DMS153 treated with DMSO at 0.1 percent for 48 hours (cell line): ENCODE measurements around the gene EEF2.

Experiments used
- DNase-seq: peaks from one replicate; lab custom pipeline; 2025; ENCODE audit not compliant: unreplicated experiment; lab: John Stamatoyannopoulos, UW

The EEF2 gene

GRCh38 chr19:3984908-3985642, at the start of gene EEF2:
EEF2 (minus strand) TSS chr19:3985463; CDS start chr19:3985380, 83 bp downstream.
- peak; percentile 80 for DNase-seq

DNA sequence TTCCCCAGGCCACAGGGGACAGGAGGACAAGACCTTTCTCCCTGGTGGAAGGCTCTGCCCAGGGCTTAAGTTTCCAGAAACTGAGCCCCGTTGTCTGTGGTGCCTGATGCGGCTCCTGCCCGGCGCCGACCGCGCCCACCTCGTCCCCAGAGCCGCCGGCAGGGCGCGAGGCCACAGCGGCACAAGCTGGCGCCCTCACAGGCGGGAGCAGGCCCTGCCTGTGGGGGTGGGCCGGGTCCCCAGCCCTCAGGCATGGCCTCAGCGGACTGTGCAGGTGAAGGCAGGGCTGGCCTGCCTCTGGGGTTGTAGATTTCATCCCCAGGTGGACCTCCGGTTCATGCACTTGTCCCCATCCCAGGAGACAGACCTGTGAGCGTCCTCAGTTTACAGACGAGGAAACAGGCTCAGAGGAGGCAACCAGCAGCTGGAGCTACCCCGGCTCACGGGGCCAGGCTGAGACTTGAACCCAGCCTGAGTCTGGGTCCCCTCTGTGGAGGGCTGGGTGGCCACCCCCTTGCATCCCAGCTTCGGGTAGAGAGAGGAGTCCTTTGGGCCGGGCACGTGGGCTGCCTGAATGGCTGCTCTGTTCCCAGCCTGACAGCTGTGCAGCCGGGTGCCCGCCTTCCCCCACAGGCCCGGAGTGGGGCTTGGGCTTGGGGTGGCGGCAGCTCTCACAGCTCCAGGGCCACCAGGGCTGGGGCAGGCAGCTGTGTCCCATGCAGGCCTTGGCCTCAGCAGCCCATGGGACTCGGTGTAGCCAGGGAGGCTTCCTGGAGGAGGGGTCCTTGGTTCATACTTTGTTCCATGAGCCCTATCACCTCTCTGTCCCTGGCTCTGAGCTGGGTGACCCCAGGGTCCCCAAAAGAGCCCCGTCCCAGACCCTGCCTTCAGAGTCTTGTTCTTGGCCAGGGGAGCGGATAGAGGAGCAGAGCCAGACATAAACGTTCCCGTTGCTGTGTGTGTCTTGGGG, 49.1 kb upstream of the EEF2 start:
- DNase-seq: no peak

DNA sequence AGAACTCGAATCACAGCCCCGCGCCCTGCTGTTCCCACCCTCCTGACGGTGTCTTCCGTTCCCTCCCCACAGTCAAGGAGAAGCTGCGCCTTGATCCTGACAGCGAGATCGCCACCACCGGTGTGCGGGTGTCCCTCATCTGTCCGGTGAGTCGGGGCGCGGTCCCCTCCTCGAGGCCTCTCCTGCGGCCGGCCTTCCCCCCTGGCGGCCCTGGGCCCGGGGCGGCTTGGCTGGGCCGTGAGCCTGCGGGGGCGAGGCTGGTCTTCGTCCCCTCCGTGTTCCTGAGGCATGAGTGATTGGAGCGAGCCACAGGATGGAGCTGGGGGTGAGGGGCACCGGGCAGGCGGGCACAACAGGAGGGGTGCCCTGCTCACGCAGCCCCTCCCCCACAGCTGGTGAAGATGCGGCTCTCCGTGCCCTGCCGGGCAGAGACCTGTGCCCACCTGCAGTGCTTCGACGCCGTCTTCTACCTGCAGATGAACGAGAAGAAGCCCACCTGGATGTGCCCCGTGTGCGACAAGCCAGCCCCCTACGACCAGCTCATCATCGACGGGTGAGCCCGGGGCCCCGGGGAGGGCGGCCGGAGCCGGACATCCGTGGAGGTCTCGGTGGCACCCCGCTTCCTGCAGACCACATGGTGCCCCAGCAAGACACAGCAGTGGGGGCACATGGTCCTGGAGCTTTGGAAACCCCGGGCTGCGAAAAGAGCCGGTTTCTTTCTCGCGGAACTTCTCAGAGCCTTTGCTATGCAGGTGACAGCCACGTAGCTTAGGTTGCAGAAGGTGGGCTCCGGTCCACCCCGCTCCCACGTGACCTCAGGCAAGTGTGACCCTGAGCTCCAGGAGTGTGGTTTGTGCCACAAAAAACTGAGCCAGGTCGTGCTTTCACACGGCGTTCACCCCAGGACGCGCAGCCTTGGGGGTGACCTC, 48.0 kb upstream of the EEF2 start:
- no peak for DNase-seq

DNA sequence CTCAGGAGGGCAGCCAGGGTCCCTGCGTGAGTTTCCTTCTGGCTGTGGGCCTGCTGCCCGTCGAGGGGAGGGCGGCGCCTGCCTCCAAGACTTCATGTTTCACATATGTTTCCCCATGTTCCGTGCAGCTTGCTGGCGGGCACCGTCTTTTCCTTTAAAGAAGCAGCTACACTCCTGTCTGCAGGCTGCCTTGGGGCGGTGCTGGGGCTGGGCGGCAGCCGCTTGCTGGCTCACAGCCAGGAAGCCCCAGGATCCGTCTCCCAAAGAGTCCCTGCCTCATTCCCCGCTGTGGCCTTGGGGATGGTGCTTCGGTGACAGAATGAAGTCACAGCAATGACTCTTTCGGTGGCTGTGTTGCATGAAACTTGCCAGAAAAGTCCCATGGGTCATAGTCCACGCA, 47.2 kb upstream of the EEF2 start:
- no peak for DNase-seq

- DNase-seq: no peak
Observed at GRCh38 chr19:4031420-4031819, 46.2 kb upstream of the EEF2 start.

- no peak for DNase-seq
Observed at GRCh38 chr19:4030981-4031380, 45.7 kb upstream of the EEF2 start.

DNA sequence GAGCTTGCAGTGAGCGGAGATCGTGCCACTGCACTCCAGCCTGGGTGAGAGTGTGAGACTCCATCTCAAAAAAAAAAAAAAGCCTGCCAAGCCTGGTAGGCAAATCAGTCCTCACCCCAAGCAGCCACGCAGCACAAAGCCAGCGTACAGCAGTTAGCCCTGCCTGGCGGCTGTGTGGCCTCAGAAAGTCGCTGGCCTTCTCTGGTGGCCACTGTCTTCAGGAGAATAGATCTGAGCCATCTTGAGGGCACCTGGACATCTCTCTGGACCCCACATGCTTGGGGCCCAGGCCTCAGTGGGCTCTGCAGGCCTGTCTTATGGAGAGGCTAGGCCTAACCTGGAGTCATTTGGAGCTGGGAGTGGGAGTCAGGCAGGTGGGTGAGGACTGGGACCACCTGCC, 45.3 kb upstream of the EEF2 start:
- no peak for DNase-seq

DNA sequence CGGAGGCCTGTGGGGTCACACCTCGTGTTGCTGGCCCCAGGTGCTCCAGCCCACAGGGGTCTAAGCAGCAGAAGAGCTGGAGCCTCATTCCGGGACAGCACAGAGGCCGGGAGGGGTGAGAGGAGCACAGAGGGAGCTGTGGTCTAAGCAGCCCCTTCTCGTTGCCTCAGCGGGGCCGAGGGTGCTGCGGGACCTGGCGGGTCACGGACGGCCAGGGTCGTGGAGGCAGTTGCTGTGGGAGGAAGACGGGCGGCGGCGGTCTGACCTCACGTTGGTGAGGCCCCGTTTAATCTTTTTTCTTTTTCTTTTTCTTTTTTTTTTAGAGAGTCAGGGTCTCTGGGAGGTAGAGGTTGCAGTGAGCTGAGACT, 44.0 kb upstream of the EEF2 start:
- no peak for DNase-seq

- no peak for DNase-seq
Observed at GRCh38 chr19:4028334-4029246, 43.3 kb upstream of the EEF2 start.

GRCh38 chr19:4027146-4027545, 41.9 kb upstream of the EEF2 start:
- DNase-seq: no peak

GRCh38 chr19:4025317-4025716, 40.1 kb upstream of the EEF2 start:
- no peak for DNase-seq

DNA sequence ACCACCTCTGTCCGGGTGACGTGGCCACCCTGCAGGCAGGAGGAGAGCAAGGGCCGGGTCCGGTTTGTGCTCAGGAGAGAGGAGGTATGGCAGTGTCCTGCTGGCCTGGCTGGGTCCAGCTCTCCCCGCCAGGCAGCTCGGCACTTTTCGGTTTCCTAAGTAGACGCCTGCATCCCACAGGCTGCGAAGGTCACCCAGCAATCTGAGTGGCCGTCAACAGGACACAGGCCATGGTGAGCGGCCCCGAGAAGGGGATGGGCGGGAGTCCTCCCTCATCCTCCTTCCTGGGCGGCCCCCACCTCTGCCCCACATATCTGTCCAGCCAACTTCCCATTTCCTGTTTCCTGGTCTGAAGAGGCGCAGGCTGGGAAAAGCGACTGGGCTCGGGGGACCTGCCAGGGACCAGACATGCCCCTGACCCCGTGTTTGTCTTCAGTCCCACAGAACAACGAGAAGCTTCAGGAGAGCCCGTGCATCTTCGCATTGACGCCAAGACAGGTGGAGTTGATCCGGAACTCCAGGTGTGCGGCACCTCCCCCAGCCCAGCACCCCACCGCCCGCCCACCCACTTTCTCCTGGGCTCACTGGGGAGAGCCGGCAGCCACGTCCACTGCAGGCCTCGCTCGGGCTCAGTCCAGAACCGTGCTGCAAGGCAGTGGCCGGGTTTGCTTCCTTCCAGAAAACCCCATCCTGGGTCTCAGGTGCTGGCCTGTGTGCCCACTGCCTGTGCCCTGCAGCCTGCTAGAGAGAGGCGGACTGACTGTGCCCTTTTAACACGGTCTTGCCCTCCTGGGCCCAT, 38.5 kb upstream of the EEF2 start:
- DNase-seq: no peak

DNA sequence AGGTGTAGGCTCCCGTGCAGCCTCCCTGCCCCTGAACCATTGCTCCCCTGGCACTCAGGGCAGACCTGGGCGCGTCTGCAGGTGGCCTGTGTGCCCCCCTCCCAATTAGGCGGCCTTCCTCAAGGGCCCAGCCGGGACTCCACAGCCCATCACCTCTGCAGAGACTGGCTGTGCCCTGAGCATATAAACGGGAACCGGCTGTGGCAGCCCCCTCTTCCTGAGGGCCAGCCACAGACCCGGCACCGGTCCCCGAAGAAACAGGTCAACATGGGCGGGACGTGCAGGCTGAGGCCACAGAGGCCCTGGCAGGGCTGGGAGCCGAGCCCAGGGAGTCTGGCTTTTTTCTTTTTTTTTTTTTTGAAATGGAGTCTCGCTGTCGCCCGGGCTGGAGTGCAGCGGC, 34.3 kb upstream of the EEF2 start:
- DNase-seq: no peak

GRCh38 chr19:4018775-4019504, 33.7 kb upstream of the EEF2 start:
- no peak for DNase-seq

GRCh38 chr19:4018140-4018613, 32.9 kb upstream of the EEF2 start:
- DNase-seq: no peak

DNA sequence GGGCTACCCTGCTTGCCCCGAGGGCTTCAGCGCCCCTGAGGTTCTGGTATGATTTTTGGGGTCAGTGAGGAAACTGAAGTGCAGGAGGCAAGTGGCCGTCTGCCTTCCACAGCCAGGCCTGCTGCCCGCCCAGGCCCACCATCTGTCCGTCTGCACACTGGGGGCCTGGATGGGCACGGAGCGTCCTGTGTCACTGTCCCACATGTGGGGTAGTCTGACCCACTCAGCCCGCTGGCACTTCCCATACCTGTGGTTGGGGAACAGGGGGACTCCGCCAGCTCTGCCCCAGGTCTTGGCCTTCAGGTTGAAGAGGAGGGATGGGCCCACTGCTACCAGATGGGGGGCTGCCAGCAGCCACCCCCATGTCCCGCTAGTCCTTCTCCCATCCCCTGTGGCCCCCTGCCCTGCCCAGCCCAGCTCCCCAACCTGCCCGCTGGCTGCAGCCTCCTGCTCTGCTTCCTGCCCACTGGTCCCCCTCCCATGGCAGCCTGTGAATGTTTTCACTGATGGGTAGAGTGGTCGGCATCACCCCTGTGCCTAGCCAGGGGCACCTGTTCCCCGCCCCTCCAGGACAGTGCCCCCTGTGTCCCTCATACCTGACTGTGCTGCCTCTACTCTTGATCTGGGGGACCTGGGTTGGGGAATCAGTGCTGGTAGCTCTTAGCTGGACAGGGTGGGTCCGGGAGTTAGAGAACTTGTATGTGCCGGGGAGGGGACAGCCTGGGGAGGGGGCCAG, 31.8 kb upstream of the EEF2 start:
- no peak for DNase-seq

DNA sequence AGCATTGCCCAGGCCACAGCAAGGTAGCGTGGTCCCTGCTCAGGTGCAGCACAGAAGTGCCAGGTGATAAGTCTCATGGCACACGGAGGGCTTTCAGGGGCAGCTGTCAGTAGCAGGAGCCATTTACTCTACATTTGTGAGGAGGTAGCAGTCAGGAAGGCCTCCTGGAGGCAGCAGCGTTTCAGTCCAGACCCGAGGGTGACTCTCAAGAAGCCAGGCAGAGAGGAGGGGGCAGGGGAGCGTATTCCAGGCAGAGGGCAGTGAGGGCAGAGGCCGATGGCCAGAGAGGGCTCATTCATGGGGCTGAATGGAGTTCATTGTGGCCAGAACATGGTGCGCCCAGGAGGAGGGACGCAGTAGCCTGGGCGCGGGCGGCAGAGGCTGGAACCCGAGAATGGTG, 31.2 kb upstream of the EEF2 start:
- DNase-seq: no peak
